ENCODE data around the gene TFEC.

Gene TFEC

GRCh38 chr7:115951547-115951946 is 79.0 kb downstream of the TFEC start:
- Histone ChIP-seq H3K4me1 (ENCODE audit: control insufficient read depth, low read length) (no peaks in the 10 kb centered on the region), H3K9me3 (ENCODE audit: control insufficient read depth, insufficient read depth, low read length) (no peaks in the 10 kb centered on the region), H3K79me2 (ENCODE audit: control insufficient read depth, low read length) (no peaks in the 10 kb centered on the region), H3K27ac (ENCODE audit: low read depth, low read length) (no peak overlapping the region), H4K20me1 (ENCODE audit: control insufficient read depth, insufficient read depth, low read depth, low read length) (no peaks in the 10 kb centered on the region), H3F3A (ENCODE audit: control insufficient read depth, insufficient read depth) (no peaks in the 10 kb centered on the region), H3K27me3 (ENCODE audit: control insufficient read depth, low read length) (no peaks in the 10 kb centered on the region), H3K4me2 (ENCODE audit: low read length) (no peak overlapping the region), H3K9me2 (replicated peaks; ENCODE audit: control insufficient read depth, low read length) (no peaks in the 10 kb centered on the region), H3K4me3 (ENCODE audit: low read length) (no peak overlapping the region), H3K36me3 (ENCODE audit: control insufficient read depth, low read length) (no peaks in the 10 kb centered on the region)
- no peak for TF ChIP-seq CTCF (IDR thresholded peaks at IDR 0.05; ENCODE audit: low read depth, low read length, poor library complexity, severe bottlenecking)
- no peak for TF ChIP-seq EZH2phosphoT487 (IDR thresholded peaks at IDR 0.05; ENCODE audit: borderline replicate concordance, low read length)

- H3K27me3 ChIP-seq (ENCODE audit: control insufficient read depth, low read length), result no peaks in the 10 kb centered on the region
- TF ChIP-seq CTCF (IDR thresholded peaks at IDR 0.05; ENCODE audit: low read depth, low read length, poor library complexity, severe bottlenecking), result no peak
- TF ChIP-seq EZH2phosphoT487 (IDR thresholded peaks at IDR 0.05; ENCODE audit: borderline replicate concordance, low read length), result no peak
Observed at GRCh38 chr7:115941703-115942268, 88.8 kb downstream of the TFEC start.

GRCh38 chr7:115940460-115941060 is 90.0 kb downstream of the TFEC start:
- no peaks in the 10 kb centered on the region for H3K36me3 ChIP-seq (ENCODE audit: control insufficient read depth, low read length)

More at GRCh38 chr7:115941703-115942268, 88.8 kb downstream of the TFEC start:
- Histone ChIP-seq H4K20me1 (ENCODE audit: control insufficient read depth, insufficient read depth, low read depth, low read length) (no peaks in the 10 kb centered on the region), H3K9me3 (ENCODE audit: control insufficient read depth, insufficient read depth, low read length) (no peaks in the 10 kb centered on the region), H3K4me2 (ENCODE audit: low read length) (no peak overlapping the region), H3K79me2 (ENCODE audit: control insufficient read depth, low read length) (no peaks in the 10 kb centered on the region), H3K4me1 (ENCODE audit: control insufficient read depth, low read length) (no peaks in the 10 kb centered on the region), H3K36me3 (ENCODE audit: control insufficient read depth, low read length) (no peaks in the 10 kb centered on the region), H3K4me3 (ENCODE audit: low read length) (no peak overlapping the region), H3K27ac (ENCODE audit: low read depth, low read length) (no peak overlapping the region), H3K9me2 (replicated peaks; ENCODE audit: control insufficient read depth, low read length) (no peaks in the 10 kb centered on the region), H3F3A (ENCODE audit: control insufficient read depth, insufficient read depth) (no peaks in the 10 kb centered on the region)

More at GRCh38 chr7:115940460-115941060, 90.0 kb downstream of the TFEC start:
- Histone ChIP-seq H3K9me2 (replicated peaks; ENCODE audit: control insufficient read depth, low read length) (no peaks in the 10 kb centered on the region), H3K27ac (ENCODE audit: low read depth, low read length) (no peak overlapping the region), H3K4me2 (ENCODE audit: low read length) (no peak overlapping the region), H3K4me1 (ENCODE audit: control insufficient read depth, low read length) (no peaks in the 10 kb centered on the region), H4K20me1 (ENCODE audit: control insufficient read depth, insufficient read depth, low read depth, low read length) (no peaks in the 10 kb centered on the region), H3K27me3 (ENCODE audit: control insufficient read depth, low read length) (no peaks in the 10 kb centered on the region), H3K9me3 (ENCODE audit: control insufficient read depth, insufficient read depth, low read length) (no peaks in the 10 kb centered on the region), H3K79me2 (ENCODE audit: control insufficient read depth, low read length) (no peaks in the 10 kb centered on the region), H3K4me3 (ENCODE audit: low read length) (no peak overlapping the region), H3F3A (ENCODE audit: control insufficient read depth, insufficient read depth) (no peaks in the 10 kb centered on the region)
- TF ChIP-seq CTCF (IDR thresholded peaks at IDR 0.05; ENCODE audit: low read depth, low read length, poor library complexity, severe bottlenecking) (no peak), EZH2phosphoT487 (IDR thresholded peaks at IDR 0.05; ENCODE audit: borderline replicate concordance, low read length) (no peak)
